HuH-7 (cell line): Measurements from ENCODE around the gene TPI1.
A peak's percentile ranks its signal among the peaks of the same experiment; 100 is the strongest.

Source experiments
- DNase-seq: peaks from one replicate; pipeline ENCODE4 v3.0.0; 2011; ENCODE audit warnings: low spot score

The TPI1 gene

GRCh38 chr12:6867413-6868210 is at the start of gene TPI1:
TPI1 (plus strand) TSS chr12:6867531; CDS start chr12:6867567, 36 bp downstream.
- DNase-seq = peak; percentile 75

- no peak for DNase-seq
Observed at GRCh38 chr12:6817662-6818157, 49.6 kb upstream of the TPI1 start.

GRCh38 chr12:6818222-6818621 is 49.1 kb upstream of the TPI1 start:
- no peak for DNase-seq

GRCh38 chr12:6818645-6819044 is 48.7 kb upstream of the TPI1 start:
- DNase-seq = no peak

GRCh38 chr12:6819106-6820030 is 48.0 kb upstream of the TPI1 start:
- DNase-seq = no peak

GRCh38 chr12:6820166-6820565 is 47.2 kb upstream of the TPI1 start:
- DNase-seq = no peak

GRCh38 chr12:6821591-6822425 is 45.5 kb upstream of the TPI1 start, which contains the start of gene GPR162:
GPR162 (plus strand) TSS chr12:6821821; CDS start chr12:6823899, 2,078 bp downstream.
- peak; percentile 71 for DNase-seq

- DNase-seq = no peak
Observed at GRCh38 chr12:6822426-6823135, 44.8 kb upstream of the TPI1 start.

GRCh38 chr12:6823182-6824084 is 43.9 kb upstream of the TPI1 start:
- DNase-seq = no peak

GRCh38 chr12:6824085-6824775 is 43.1 kb upstream of the TPI1 start:
- DNase-seq = no peak

GRCh38 chr12:6824901-6825381 is 42.4 kb upstream of the TPI1 start:
- no peak for DNase-seq

GRCh38 chr12:6825398-6826124 is 41.8 kb upstream of the TPI1 start:
- DNase-seq = peak; percentile 97

- no peak for DNase-seq
Observed at GRCh38 chr12:6826125-6826733, 41.1 kb upstream of the TPI1 start.

- DNase-seq = no peak
Observed at GRCh38 chr12:6826734-6827436, 40.4 kb upstream of the TPI1 start.

- peak; percentile 98 for DNase-seq
Observed at GRCh38 chr12:6827437-6827911, 39.9 kb upstream of the TPI1 start.

- peak; percentile 59 for DNase-seq
Observed at GRCh38 chr12:6827982-6828780, 39.1 kb upstream of the TPI1 start, which contains the start of gene P3H3. P3H3 (plus strand) TSS chr12:6828407; CDS start chr12:6828441, 34 bp downstream.
